Naive thymus-derived CD8-positive, alpha-beta T cell (primary cell): ENCODE results near the gene BCAN. TPM values are rescaled to one million over a fixed set of nuclear protein-coding genes. Genes with fewer than 3 reads are reported as not detected.

Experiments used
- ATAC-seq, 2 donors: fragments of 150-1000 bp; cut with Tn5 transposase in 1 of 2; sonication (Bioruptor Pico), chemical (Tn5 transposase) in 1 of 2; 1 replicate in 1 of 2; 2 replicates in 1 of 2; pipeline ENCODE4 v1.10.0; 2021; ENCODE audit warnings: mild to moderate bottlenecking in 2 of 2, moderate library complexity in 2 of 2
- POLR2A ChIA-PET: fragments of 350-600 bp; sonication (Branson Sonifier 250); formaldehyde crosslinking; loops from one replicate; lab custom pipeline; 2021; ENCODE audit warnings: antibody characterized with exemption; lab: Charles Lee
- DNase-seq, 10 donors: peaks; one replicate each; pipeline versions ENCODE4 v3.0.0 to v3.0.0-alpha.2; 2020 to 2022
- H3K27ac Mint-ChIP-seq, 10 donors: one replicate each; pipeline ENCODE4 v1.8.0; 2020 to 2022; ENCODE audit warnings: mild to moderate bottlenecking in 10 of 10, mixed read lengths in 10 of 10, moderate library complexity in 4 of 10, inconsistent platforms in 1 of 10
- H3K27me3 Mint-ChIP-seq, 5 donors: one replicate each; pipeline ENCODE4 v1.8.0; 2021 to 2022; ENCODE audit warnings: mixed read lengths in 5 of 5
- H3K36me3 Mint-ChIP-seq, 3 donors: one replicate each; pipeline ENCODE4 v1.8.0; 2020 to 2022; ENCODE audit warnings: mixed read lengths in 3 of 3, mild to moderate bottlenecking in 2 of 3, inconsistent platforms in 1 of 3
- H3K4me1 Mint-ChIP-seq, 4 donors: one replicate each; pipeline ENCODE4 v1.8.0; 2021 to 2022; ENCODE audit warnings: mixed read lengths in 4 of 4
- H3K4me3 Mint-ChIP-seq, 10 donors: one replicate each; pipeline ENCODE4 v1.8.0; 2020 to 2022; ENCODE audit warnings: mild to moderate bottlenecking in 10 of 10, mixed read lengths in 10 of 10, moderate library complexity in 6 of 10, inconsistent platforms in 1 of 10
- H3K9me3 Mint-ChIP-seq, 9 donors: one replicate each; pipeline ENCODE4 v1.8.0; 2020 to 2022; ENCODE audit warnings: mixed read lengths in 9 of 9, mild to moderate bottlenecking in 3 of 9, inconsistent platforms in 1 of 9, moderate library complexity in 1 of 9
- polyA plus RNA-seq, 3 donors: library from polyadenylated mRNA; unstranded; fragments of 300-500 nt; fragmentation: Illumina TruSeq; gene quantifications; one replicate each; pipeline ENCODE4 v1.2.3, GENCODE V29; 2021
- total RNA-seq, 8 experiments: library from RNA in 2 of 8; stranded (reverse) in 2 of 8; gene quantifications; one replicate each; pipeline ENCODE4 v1.2.3 and lab custom pipeline; 2021 to 2026

The BCAN gene, protein sequence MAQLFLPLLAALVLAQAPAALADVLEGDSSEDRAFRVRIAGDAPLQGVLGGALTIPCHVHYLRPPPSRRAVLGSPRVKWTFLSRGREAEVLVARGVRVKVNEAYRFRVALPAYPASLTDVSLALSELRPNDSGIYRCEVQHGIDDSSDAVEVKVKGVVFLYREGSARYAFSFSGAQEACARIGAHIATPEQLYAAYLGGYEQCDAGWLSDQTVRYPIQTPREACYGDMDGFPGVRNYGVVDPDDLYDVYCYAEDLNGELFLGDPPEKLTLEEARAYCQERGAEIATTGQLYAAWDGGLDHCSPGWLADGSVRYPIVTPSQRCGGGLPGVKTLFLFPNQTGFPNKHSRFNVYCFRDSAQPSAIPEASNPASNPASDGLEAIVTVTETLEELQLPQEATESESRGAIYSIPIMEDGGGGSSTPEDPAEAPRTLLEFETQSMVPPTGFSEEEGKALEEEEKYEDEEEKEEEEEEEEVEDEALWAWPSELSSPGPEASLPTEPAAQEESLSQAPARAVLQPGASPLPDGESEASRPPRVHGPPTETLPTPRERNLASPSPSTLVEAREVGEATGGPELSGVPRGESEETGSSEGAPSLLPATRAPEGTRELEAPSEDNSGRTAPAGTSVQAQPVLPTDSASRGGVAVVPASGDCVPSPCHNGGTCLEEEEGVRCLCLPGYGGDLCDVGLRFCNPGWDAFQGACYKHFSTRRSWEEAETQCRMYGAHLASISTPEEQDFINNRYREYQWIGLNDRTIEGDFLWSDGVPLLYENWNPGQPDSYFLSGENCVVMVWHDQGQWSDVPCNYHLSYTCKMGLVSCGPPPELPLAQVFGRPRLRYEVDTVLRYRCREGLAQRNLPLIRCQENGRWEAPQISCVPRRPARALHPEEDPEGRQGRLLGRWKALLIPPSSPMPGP
- total RNA-seq: not detected
- polyA plus RNA-seq: not detected
- 0 reads per million in 6 experiments for total RNA-seq (lab: John Stamatoyannopoulos, UW)

DNA sequence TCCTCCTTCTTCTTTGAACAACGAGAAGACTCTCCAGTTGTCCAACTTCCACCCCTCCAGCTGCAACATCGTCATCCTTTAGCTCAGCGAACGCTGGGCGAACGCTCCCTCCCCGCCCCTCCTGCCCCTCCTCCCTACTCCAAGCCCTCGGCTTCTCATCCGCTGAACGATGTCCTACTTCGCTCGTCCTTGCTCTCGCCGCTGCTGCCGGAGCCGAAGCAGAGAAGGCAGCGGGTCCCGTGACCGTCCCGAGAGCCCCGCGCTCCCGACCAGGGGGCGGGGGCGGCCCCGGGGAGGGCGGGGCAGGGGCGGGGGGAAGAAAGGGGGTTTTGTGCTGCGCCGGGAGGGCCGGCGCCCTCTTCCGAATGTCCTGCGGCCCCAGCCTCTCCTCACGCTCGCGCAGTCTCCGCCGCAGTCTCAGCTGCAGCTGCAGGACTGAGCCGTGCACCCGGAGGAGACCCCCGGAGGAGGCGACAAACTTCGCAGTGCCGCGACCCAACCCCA lies at the start of gene BCAN:
Gene BCAN, plus strand, starts transcription at position 357 of the 504 bp plus-strand sequence. CDS start 3,938 bp downstream, outside the sequence.
- DNase-seq (peak in 2 of 10 donors; percentile 31 to 60), ATAC-seq (peak; percentile 26 to 66)
- Mint-ChIP-seq H3K36me3 (peaks cover 0 to 5% (median 0%) of the 10 kb centered on the region in 3 donors), H3K4me3 (peak within 1 kb of the TSS; percentile 55 to 88 (median 72)), H3K4me1 (peaks cover 19 to 38% (median 31%) of the 10 kb centered on the region in 4 donors), H3K27ac (peak within 1 kb of the TSS in 4 of 10 donors; percentile 9 to 77 (median 20)), H3K9me3 (no peaks in the 10 kb centered on the region), H3K27me3 (peaks cover 53 to 91% (median 77%) of the 10 kb centered on the region in 5 donors)
- POLR2A ChIA-PET: interaction anchor here (0.8 to 1.0 kb wide), 2 partner anchors 60 to 197 kb away, joined by 3 to 4 read pairs; no protein-coding TSS in a partner anchor

DNA sequence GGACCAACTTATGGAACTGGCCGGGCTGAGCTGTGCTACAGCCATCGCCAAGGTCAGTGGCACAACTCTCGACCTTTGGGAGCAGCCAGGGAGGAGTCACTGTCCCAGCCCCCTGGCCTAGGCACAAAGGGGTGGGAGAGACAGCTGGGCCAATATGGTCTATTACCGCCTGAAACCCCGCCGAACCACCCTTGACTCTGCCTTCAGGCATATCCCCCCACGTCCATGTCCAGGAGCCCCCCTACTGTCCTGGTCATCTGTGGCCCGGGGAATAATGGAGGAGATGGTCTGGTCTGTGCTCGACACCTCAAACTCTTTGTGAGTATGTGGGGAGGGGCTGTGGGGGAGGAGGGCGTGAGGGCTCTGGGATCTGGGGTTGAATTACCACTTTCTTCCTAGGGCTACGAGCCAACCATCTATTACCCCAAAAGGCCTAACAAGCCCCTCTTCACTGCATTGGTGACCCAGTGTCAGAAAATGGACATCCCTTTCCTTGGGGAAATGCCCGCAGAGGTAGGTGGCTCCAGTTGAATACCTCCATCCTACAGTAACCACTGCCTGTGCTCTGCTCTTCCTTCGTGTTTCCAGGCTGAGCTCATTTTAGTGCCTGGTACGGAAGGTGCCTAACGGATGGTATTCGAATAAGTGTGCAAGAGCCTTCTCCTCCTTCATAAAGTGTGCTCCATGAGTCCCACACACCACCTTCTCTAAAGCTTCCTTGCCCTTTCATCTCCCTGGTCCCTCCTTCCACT lies 49.6 kb upstream of the BCAN start:
- POLR2A ChIA-PET: interaction anchor here (0.6 to 3.5 kb wide), 12 partner anchors 9 to 255 kb away, joined by 3 to 37 read pairs (median 6); partner anchors contain the start of genes CCT3, GPATCH4, MEF2D and TTC24
- DNase-seq (no peak), ATAC-seq (no peak)
- peaks cover 2 to 26% (median 7%) of the 10 kb centered on the region in 3 donors for H3K36me3 Mint-ChIP-seq
- peak overlapping the region; percentile 73 to 94 (median 86) for H3K27ac Mint-ChIP-seq
- peak overlapping the region; percentile 76 to 93 (median 82) for H3K4me3 Mint-ChIP-seq
- no peaks in the 10 kb centered on the region for H3K27me3 Mint-ChIP-seq
- H3K4me1 Mint-ChIP-seq: peaks cover 16 to 28% (median 17%) of the 10 kb centered on the region in 4 donors
- H3K9me3 Mint-ChIP-seq: no peaks in the 10 kb centered on the region

DNA sequence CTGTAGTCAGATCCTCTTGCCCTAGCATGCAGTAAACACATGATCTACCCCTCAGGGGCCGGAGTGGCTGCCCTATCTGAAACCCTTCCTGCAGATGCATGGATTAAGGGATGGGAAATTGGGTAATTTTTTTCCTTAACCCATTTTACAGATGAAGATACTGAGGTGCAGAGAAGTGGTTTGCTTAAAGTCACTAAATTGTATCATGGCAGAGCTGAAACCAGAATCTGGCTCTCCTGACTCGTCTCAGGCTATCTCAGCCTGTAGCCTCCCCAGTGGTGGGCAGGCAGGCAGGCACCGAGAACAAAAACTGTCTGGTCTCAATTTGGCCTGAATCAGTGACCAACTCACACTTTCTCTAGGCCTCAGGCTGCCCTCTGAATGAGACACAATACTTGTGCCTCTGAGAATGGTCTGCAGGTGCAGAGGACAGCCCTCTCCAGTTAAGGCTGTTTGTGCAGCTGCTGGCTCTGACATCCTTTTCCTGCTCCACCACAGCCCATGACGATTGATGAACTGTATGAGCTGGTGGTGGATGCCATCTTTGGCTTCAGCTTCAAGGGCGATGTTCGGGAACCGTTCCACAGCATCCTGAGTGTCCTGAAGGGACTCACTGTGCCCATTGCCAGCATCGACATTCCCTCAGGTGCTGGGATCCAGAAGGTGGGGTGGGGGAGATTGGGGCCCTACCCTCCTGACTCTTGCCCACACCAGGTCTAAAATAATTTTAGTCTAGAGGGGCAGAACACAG lies 48.8 kb upstream of the BCAN start:
- Mint-ChIP-seq H3K4me3 (peak overlapping the region; percentile 76 to 93 (median 82)), H3K4me1 (peaks cover 16 to 30% (median 17%) of the 10 kb centered on the region in 4 donors)
- DNase-seq: no peak

DNA sequence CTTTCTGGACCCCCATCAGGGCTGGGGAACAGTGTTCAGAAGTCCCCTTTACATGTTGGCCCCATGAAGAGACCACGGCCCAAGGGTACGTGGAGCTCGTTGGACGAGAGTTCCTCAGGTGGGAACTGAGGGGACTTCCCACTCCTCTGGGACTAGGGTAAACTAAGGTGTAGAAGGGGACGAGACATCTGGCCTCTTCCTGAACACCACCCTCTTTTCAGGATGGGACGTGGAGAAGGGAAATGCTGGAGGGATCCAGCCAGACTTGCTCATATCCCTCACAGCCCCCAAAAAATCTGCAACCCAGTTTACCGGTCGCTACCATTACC lies 48.3 kb upstream of the BCAN start:
- peaks cover 2 to 39% (median 7%) of the 10 kb centered on the region in 3 donors for H3K36me3 Mint-ChIP-seq
- DNase-seq (no peak), ATAC-seq (no peak)
- H3K27me3 Mint-ChIP-seq: no peaks in the 10 kb centered on the region
- H3K9me3 Mint-ChIP-seq: no peaks in the 10 kb centered on the region
- POLR2A ChIA-PET: interaction anchor here (1.0 to 3.5 kb wide), 4 partner anchors 11 to 102 kb away, joined by 3 to 37 read pairs (median 20); partner anchors contain the start of gene MEF2D
- peak overlapping the region in 1 of 10 donors; percentile 93 for H3K4me3 Mint-ChIP-seq
- H3K27ac Mint-ChIP-seq: peak overlapping the region in 1 of 10 donors; percentile 7
- peaks cover 16 to 33% (median 20%) of the 10 kb centered on the region in 4 donors for H3K4me1 Mint-ChIP-seq

More for the DNA sequence above, 48.8 kb upstream of the BCAN start:
- Mint-ChIP-seq H3K36me3 (peaks cover 2 to 33% (median 7%) of the 10 kb centered on the region in 3 donors), H3K27me3 (no peaks in the 10 kb centered on the region), H3K27ac (peak overlapping the region; percentile 70 to 94 (median 86)), H3K9me3 (no peaks in the 10 kb centered on the region)
- POLR2A ChIA-PET: interaction anchor here (0.8 to 3.5 kb wide), 7 partner anchors 8 to 255 kb away, joined by 3 to 37 read pairs (median 12); partner anchors contain the start of genes CCT3, GPATCH4 and MEF2D
- ATAC-seq: no peak

DNA sequence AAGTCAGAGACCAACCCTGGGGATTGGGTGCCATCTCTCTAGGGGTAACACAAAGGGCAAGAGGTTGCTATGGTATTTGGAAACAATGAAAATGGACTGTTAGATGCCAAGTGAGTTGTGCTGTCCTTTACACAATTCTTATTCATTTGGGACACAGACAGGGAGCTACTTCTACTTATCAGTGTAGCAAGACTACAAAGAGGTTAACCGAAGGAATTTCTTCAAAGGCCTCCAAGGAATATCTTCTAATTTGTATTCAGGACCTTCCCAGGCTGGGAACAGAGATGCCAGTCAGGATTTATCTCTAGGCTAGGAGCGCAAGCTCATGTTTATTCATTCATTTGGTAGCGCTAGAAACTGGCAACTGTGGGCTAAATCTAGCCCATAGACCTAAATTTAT lies 47.7 kb upstream of the BCAN start:
- POLR2A ChIA-PET: interaction anchor here (1.0 to 3.5 kb wide), 4 partner anchors 11 to 102 kb away, joined by 3 to 37 read pairs (median 20); partner anchors contain the start of gene MEF2D
- H3K9me3 Mint-ChIP-seq: no peaks in the 10 kb centered on the region
- ATAC-seq: no peak
- H3K27me3 Mint-ChIP-seq: no peaks in the 10 kb centered on the region
- no peak for DNase-seq
- H3K27ac Mint-ChIP-seq: peak overlapping the region in 4 of 10 donors; percentile 7 to 36 (median 9)
- H3K4me1 Mint-ChIP-seq: peaks cover 18 to 36% (median 23%) of the 10 kb centered on the region in 4 donors
- peak overlapping the region in 1 of 10 donors; percentile 65 for H3K4me3 Mint-ChIP-seq
- peaks cover 2 to 42% (median 7%) of the 10 kb centered on the region in 3 donors for H3K36me3 Mint-ChIP-seq

DNA sequence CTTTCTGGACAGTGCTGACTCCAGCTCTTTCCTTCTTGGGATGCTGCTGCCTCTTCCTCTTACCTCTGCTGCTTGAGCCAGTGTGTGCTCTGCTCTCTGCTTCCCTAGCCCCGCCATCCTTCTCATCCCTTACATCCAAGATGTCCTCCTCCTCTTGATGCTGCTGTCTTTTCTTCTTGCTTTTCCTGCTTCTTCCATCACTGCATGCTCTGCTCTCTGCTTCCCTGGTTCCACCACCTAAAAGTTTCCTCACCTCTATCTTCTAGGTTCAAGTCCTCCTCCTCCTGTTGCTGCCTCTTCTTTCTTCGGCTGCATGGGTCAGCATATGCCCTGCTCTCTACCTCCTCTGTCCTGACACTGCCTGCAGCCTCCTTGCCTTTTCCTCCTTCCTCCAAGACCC lies 46.9 kb upstream of the BCAN start:
- Mint-ChIP-seq H3K4me1 (peaks cover 21 to 42% (median 26%) of the 10 kb centered on the region in 4 donors), H3K36me3 (peaks cover 2 to 44% (median 7%) of the 10 kb centered on the region in 3 donors), H3K27ac (peak overlapping the region in 7 of 10 donors; percentile 6 to 85 (median 26)), H3K27me3 (no peaks in the 10 kb centered on the region), H3K4me3 (no peak overlapping the region), H3K9me3 (no peaks in the 10 kb centered on the region)
- no peak for DNase-seq
- ATAC-seq: no peak
- POLR2A ChIA-PET: interaction anchor here (1.2 kb wide), 1 partner anchor 90 kb away, joined by 10 read pairs; no protein-coding TSS in a partner anchor

DNA sequence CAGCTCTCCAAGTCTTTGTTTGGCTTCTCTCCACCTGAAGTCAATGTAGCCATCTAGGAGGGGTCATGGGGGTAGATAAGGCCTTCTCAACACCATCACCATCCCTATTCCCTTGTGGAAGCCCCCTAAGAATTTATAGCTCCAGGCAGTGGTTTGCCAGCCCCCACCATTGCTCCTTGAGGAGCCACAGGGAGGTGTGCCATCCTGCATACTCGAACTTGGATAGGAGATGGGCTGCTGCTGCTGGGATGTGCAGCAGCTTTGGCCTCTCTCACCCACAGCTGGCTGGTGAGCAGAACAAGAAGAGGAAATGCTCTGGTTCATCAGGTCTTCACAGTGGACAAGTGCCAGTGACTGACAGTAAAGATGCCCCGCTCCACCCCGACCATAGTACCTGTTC lies 45.5 kb upstream of the BCAN start:
- ATAC-seq (no peak), DNase-seq (no peak)
- Mint-ChIP-seq H3K4me3 (no peak overlapping the region), H3K4me1 (peaks cover 24 to 45% (median 33%) of the 10 kb centered on the region in 4 donors), H3K36me3 (peaks cover 2 to 44% (median 7%) of the 10 kb centered on the region in 3 donors), H3K27me3 (no peaks in the 10 kb centered on the region), H3K27ac (peak overlapping the region in 6 of 10 donors; percentile 9 to 65 (median 38)), H3K9me3 (no peaks in the 10 kb centered on the region)
- POLR2A ChIA-PET: interaction anchor here (0.6 to 1.2 kb wide), 3 partner anchors 8 to 91 kb away, joined by 3 to 10 read pairs (median 6); no protein-coding TSS in a partner anchor

DNA sequence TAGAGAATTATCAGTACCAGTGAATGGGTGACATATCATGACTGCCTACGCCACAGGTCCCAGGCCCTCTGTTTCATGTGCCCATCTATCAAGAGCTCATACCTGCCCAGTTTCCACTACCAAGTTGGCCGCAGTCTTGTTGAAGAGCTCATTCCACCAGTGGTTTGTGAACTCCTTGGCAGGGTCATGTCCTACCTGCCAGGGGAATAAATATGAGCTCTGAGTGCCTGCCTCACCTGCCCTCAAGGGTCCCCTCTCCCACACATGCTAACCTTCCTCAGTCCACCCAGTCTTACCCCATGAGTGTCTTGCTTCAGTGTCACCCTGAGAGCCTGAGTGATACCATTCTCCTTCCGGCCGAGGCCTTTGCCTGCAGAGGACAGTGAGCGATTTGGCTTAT lies 43.8 kb upstream of the BCAN start:
- ATAC-seq (no peak), DNase-seq (no peak)
- no peaks in the 10 kb centered on the region for H3K27me3 Mint-ChIP-seq
- no peaks in the 10 kb centered on the region for H3K9me3 Mint-ChIP-seq
- POLR2A ChIA-PET: interaction anchor here (0.6 to 1.1 kb wide), 4 partner anchors 17 to 137 kb away, joined by 3 to 4 read pairs (median 4); no protein-coding TSS in a partner anchor
- no peak overlapping the region for H3K4me3 Mint-ChIP-seq
- H3K4me1 Mint-ChIP-seq: peaks cover 25 to 47% (median 41%) of the 10 kb centered on the region in 4 donors
- peak overlapping the region in 1 of 10 donors; percentile 47 for H3K27ac Mint-ChIP-seq
- peaks cover 2 to 44% (median 7%) of the 10 kb centered on the region in 3 donors for H3K36me3 Mint-ChIP-seq

DNA sequence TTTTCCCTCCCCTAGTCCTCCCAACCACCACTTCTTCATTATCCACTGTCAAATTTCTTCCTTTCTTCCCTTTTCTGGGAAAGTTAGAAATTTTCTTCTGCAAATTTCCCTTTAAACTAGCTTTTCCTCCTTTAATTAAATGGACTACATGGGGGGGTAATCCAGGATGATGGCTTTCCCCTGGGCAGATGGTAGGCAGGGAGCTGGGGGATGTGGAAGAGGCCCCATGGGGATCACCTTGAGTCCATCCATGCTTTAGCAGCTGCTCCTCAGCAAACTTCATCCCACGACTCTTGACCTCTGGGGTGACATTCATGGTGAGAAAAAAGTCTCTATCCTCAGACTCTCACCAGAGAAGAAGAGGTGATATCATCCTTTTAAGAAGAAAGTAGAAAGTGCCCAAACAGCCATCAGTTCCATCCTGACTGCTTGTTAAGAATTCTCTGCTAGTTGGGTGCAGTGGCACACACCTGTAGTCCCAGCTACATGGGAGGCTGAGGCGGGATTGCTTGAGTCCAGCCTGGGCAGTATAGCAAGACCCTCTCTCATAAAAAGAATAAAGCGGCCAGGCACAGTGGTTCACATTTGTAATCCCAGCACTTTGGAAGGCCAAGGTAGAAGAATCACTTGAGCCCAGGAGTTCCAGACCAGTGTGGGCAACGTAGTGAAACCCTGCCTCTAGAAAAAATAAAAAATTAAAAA lies 43.0 kb upstream of the BCAN start:
- DNase-seq (no peak), ATAC-seq (no peak)
- peaks cover 25 to 45% (median 41%) of the 10 kb centered on the region in 4 donors for H3K4me1 Mint-ChIP-seq
- peaks cover 2 to 44% (median 7%) of the 10 kb centered on the region in 3 donors for H3K36me3 Mint-ChIP-seq
- no peaks in the 10 kb centered on the region for H3K27me3 Mint-ChIP-seq
- H3K9me3 Mint-ChIP-seq: no peaks in the 10 kb centered on the region
- POLR2A ChIA-PET: interaction anchor here (0.6 to 3.4 kb wide), 8 partner anchors 7 to 141 kb away, joined by 3 to 28 read pairs (median 4); partner anchors contain the start of genes MEF2D and NAXE
- peak overlapping the region in 8 of 10 donors; percentile 43 to 91 (median 56) for H3K27ac Mint-ChIP-seq
- peak overlapping the region in 4 of 10 donors; percentile 9 to 100 (median 28) for H3K4me3 Mint-ChIP-seq

DNA sequence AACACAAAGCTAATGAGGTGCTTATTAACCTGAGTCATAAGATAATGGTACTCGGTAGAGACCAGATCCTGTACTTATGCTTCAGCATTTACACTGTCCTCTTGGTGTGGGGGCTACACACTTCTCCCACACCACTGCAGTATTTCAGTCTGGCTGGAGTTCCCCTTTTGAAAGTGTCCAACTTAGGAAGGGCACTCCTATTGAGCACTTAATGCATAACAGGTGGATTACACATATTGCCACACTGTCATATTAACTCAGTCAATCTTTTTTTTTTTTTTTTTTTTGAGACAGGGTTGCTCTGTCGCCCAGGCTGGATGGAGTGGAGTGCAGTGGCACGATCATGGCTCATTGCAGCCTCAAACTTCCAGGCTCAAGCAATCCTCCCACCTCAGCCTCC lies 42.1 kb upstream of the BCAN start:
- H3K36me3 Mint-ChIP-seq: peaks cover 2 to 42% (median 7%) of the 10 kb centered on the region in 3 donors
- H3K4me3 Mint-ChIP-seq: peak overlapping the region in 8 of 10 donors; percentile 82 to 100 (median 98)
- POLR2A ChIA-PET: interaction anchor here (0.8 to 3.4 kb wide), 8 partner anchors 8 to 316 kb away, joined by 3 to 28 read pairs (median 4); partner anchors contain the start of genes MEF2D, NAXE and TMEM79
- H3K9me3 Mint-ChIP-seq: no peaks in the 10 kb centered on the region
- H3K27me3 Mint-ChIP-seq: no peaks in the 10 kb centered on the region
- peaks cover 25 to 45% (median 40%) of the 10 kb centered on the region in 4 donors for H3K4me1 Mint-ChIP-seq
- peak; percentile 30 to 75 for ATAC-seq
- peak overlapping the region in 9 of 10 donors; percentile 8 to 100 (median 91) for H3K27ac Mint-ChIP-seq
- peak in 1 of 10 donors; percentile 29 for DNase-seq
